Panc1 (cell line): Measurements from ENCODE around the gene MORF4L2. TPM values are rescaled to one million over a fixed set of nuclear protein-coding genes. Genes with fewer than 3 reads are reported as not detected.

Experiments
- ATAC-seq: fragments of 200-7000 bp; cut with Tn5 transposase; 2 replicates; pipeline ENCODE4 v1.9.1; 2020; ENCODE audit warnings: mild to moderate bottlenecking, moderate library complexity
- BruUV-seq: library from RNA; stranded (reverse); fragments of 400-500 nt; replicated peaks from 2 replicates; lab custom pipeline; 2021; lab: Mats Ljungman, UMichigan
- CTCF ChIA-PET: fragments of 300-600 bp; sonication (Branson Sonifier 250); formaldehyde crosslinking; loops from one replicate; lab custom pipeline; 2022; ENCODE audit warnings: antibody characterized with exemption; lab: Charles Lee
- POLR2A ChIA-PET: fragments of 300-600 bp; sonication (Branson Sonifier 250); formaldehyde crosslinking; loops from one replicate; lab custom pipeline; 2022; ENCODE audit warnings: antibody characterized with exemption; lab: Charles Lee
- DNase-seq: peaks from one replicate; pipeline ENCODE4 v3.0.0-alpha.2; 2010; ENCODE audit warnings: low read depth, low spot score
- H3K27ac ChIP-seq: 2 replicates; pipeline ENCODE4 v1.5.1; 2011; ENCODE audit warnings: mild to moderate bottlenecking, low read length, inconsistent platforms
- H3K27me3 ChIP-seq: fragments of 200-500 bp; sonication (Bioruptor generic); 2 replicates; pipeline ENCODE4 v1.6.0; 2014; ENCODE audit warnings: low read length, inconsistent platforms; ENCODE audit not compliant: control insufficient read depth, insufficient read depth
- H3K36me3 ChIP-seq: fragments of 200-500 bp; sonication (Bioruptor generic); 2 replicates; pipeline ENCODE4 v1.5.1; 2014; ENCODE audit warnings: inconsistent platforms, mild to moderate bottlenecking, low read length, moderate library complexity; ENCODE audit not compliant: control insufficient read depth, insufficient read depth
- H3K4me1 ChIP-seq: 2 replicates; pipeline ENCODE4 v1.5.1; 2011; ENCODE audit warnings: inconsistent platforms, mild to moderate bottlenecking, low read length, moderate library complexity; ENCODE audit not compliant: control insufficient read depth, insufficient read depth
- H3K4me3 ChIP-seq, 2 experiments: 2 replicates each; pipeline ENCODE4 v1.5.1; 2011 to 2012; ENCODE audit warnings: low read depth in 2 of 2, low read length in 2 of 2, mild to moderate bottlenecking in 2 of 2, inconsistent platforms in 1 of 2, moderate library complexity in 1 of 2
- H3K9me3 ChIP-seq: fragments of 200-500 bp; sonication (Bioruptor generic); 2 replicates; pipeline ENCODE4 v1.5.1; 2014; ENCODE audit warnings: low read depth, mild to moderate bottlenecking, inconsistent platforms, low read length, moderate library complexity; ENCODE audit not compliant: control insufficient read depth, insufficient read depth
- POLR2AphosphoS5 ChIP-seq: IDR thresholded peaks from 2 replicates; pipeline ENCODE4 v1.6.1; 2012; ENCODE audit warnings: mild to moderate bottlenecking, low read depth, low read length, moderate library complexity
- SIN3A ChIP-seq: IDR thresholded peaks from 2 replicates; pipeline ENCODE4 v1.6.1; 2012; ENCODE audit warnings: low read depth, mild to moderate bottlenecking, low read length, moderate library complexity, borderline replicate concordance; ENCODE audit not compliant: insufficient read depth
- TCF7L2 ChIP-seq: IDR thresholded peaks from 2 replicates; pipeline ENCODE4 v1.6.1; 2011; ENCODE audit warnings: mild to moderate bottlenecking, low read depth, low read length, inconsistent platforms
- in situ Hi-C: cut with HindIII; loops from 2 replicates; pipeline ENCODE4 v1.10.0; 2016; ENCODE audit warnings: low sequenced_read_pairs, low pct_unique_long_range_greater_than_20kb
- intact Hi-C: fragments of 100-400 bp; cut with micrococcal nuclease; formaldehyde crosslinking; loops from one replicate; pipeline ENCODE4 v1.10.0; 2022; ENCODE audit not compliant: unreplicated experiment
- total RNA-seq: library from RNA; stranded (reverse); gene quantifications from one replicate; pipeline ENCODE4 v1.2.1, GENCODE V29; 2021; ENCODE audit not compliant: unreplicated experiment
- TF ChIP-seq, protein P1 (sequence below), 2 experiments: IDR thresholded peaks; 2 replicates each; pipeline ENCODE4 v1.6.1; 2011 to 2012; ENCODE audit warnings: low read depth in 2 of 2, control low read depth in 1 of 2, low read length in 1 of 2, mild to moderate bottlenecking in 1 of 2, moderate library complexity in 1 of 2; ENCODE audit not compliant: insufficient read depth in 1 of 2
- TF ChIP-seq, protein P2 (sequence below): fragments of 450-650 bp; IDR thresholded peaks from 2 replicates; pipeline ENCODE4 v1.5.1; 2017; ENCODE audit warnings: mild to moderate bottlenecking

Gene MORF4L2
- total RNA-seq, 1 experiment from 2014 or later = 500 TPM

DNA sequence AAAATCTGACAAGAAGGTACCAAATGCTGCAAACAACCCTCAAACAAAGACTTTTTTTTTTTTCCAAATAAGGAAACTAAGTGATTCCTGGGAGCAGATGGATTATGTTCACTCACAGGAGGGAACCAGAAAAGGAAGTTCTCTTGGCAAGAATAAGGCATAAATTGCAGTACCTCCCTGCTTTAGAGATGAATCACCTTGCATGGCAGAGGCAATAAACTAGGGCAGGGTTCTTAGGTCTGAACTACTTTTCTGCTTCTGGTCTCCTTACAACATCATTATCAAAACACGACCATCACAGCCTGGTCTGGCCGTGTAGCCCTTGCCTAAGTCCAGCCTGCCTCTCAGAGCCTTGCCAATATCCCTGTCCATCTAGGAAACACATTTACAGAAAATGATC, 30.5 kb upstream of the MORF4L2 start:
- intact Hi-C loops (loop anchor here (10.0 kb wide), 1 partner anchor 58 kb away; the partner anchor contains the start of gene PLP1), in situ Hi-C loops (no loop called here)
- Histone ChIP-seq H3K4me3 (no peak overlapping the region), H3K27ac (no peak overlapping the region), H3K36me3 (no peaks in the 10 kb centered on the region), H3K27me3 (no peaks in the 10 kb centered on the region), H3K4me1 (no peaks in the 10 kb centered on the region), H3K9me3 (no peaks in the 10 kb centered on the region)
- ChIA-PET POLR2A (no interaction called here), CTCF (no interaction called here)
- no TSS peak for BruUV-seq
- no peak for DNase-seq
- 0 out of 2 replicates have a peak, but pooled peaks have one; percentile 53 for ATAC-seq
- TF ChIP-seq SIN3A (no peak), POLR2AphosphoS5 (no peak), TCF7L2 (no peak)
- TF ChIP-seq, protein P1, sequence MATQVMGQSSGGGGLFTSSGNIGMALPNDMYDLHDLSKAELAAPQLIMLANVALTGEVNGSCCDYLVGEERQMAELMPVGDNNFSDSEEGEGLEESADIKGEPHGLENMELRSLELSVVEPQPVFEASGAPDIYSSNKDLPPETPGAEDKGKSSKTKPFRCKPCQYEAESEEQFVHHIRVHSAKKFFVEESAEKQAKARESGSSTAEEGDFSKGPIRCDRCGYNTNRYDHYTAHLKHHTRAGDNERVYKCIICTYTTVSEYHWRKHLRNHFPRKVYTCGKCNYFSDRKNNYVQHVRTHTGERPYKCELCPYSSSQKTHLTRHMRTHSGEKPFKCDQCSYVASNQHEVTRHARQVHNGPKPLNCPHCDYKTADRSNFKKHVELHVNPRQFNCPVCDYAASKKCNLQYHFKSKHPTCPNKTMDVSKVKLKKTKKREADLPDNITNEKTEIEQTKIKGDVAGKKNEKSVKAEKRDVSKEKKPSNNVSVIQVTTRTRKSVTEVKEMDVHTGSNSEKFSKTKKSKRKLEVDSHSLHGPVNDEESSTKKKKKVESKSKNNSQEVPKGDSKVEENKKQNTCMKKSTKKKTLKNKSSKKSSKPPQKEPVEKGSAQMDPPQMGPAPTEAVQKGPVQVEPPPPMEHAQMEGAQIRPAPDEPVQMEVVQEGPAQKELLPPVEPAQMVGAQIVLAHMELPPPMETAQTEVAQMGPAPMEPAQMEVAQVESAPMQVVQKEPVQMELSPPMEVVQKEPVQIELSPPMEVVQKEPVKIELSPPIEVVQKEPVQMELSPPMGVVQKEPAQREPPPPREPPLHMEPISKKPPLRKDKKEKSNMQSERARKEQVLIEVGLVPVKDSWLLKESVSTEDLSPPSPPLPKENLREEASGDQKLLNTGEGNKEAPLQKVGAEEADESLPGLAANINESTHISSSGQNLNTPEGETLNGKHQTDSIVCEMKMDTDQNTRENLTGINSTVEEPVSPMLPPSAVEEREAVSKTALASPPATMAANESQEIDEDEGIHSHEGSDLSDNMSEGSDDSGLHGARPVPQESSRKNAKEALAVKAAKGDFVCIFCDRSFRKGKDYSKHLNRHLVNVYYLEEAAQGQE (IDR thresholded peaks at IDR 0.05; ENCODE audit: insufficient read depth in 1 of 2, low read depth in 2 of 2, low read length in 1 of 2) = no peak
- TF ChIP-seq, protein P2, sequence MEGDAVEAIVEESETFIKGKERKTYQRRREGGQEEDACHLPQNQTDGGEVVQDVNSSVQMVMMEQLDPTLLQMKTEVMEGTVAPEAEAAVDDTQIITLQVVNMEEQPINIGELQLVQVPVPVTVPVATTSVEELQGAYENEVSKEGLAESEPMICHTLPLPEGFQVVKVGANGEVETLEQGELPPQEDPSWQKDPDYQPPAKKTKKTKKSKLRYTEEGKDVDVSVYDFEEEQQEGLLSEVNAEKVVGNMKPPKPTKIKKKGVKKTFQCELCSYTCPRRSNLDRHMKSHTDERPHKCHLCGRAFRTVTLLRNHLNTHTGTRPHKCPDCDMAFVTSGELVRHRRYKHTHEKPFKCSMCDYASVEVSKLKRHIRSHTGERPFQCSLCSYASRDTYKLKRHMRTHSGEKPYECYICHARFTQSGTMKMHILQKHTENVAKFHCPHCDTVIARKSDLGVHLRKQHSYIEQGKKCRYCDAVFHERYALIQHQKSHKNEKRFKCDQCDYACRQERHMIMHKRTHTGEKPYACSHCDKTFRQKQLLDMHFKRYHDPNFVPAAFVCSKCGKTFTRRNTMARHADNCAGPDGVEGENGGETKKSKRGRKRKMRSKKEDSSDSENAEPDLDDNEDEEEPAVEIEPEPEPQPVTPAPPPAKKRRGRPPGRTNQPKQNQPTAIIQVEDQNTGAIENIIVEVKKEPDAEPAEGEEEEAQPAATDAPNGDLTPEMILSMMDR = no peak

DNA sequence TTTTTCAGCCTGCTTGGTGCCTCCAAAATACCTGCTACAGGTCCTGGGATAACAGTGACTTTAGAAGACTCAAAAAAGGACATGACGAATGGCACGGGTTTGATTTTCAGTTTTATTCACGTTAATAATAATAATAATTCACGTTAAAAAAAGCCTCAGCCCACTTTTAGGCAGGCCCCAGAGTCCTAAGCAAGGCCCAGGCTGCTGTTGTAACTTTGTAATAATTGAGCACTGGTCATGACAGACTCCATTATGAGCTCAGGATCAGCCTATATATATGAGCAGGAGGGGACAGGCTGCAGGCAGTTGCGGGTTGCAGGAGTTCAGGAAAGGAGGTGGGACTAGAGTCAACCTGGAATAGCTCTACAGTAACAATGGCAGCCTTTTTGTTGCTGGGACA, 24.1 kb upstream of the MORF4L2 start, which contains the start of gene TMEM31:
TMEM31 (plus strand) TSS at position 301 of the 400 bp plus-strand sequence. CDS start 1,350 bp downstream, outside the sequence.
- TF ChIP-seq SIN3A (no peak), POLR2AphosphoS5 (no peak), TCF7L2 (no peak)
- TF ChIP-seq, protein P1 (IDR thresholded peaks at IDR 0.05; ENCODE audit: insufficient read depth in 1 of 2, low read depth in 2 of 2, low read length in 1 of 2) = no peak
- TF ChIP-seq, protein P2 = no peak
- in situ Hi-C loops = no loop called here
- ChIA-PET POLR2A (no interaction called here), CTCF (interaction anchor here (1.1 kb wide), 1 partner anchor 183 kb away, joined by 3 read pairs; no protein-coding TSS in a partner anchor)
- Histone ChIP-seq H3K36me3 (no peaks in the 10 kb centered on the region), H3K4me1 (no peaks in the 10 kb centered on the region), H3K4me3 (no peak within 1 kb of the TSS), H3K9me3 (no peaks in the 10 kb centered on the region), H3K27me3 (no peaks in the 10 kb centered on the region), H3K27ac (no peak within 1 kb of the TSS)
- ATAC-seq (no peak), DNase-seq (no peak)
- intact Hi-C loops = loop anchor here (5.0 to 10.0 kb wide), 2 partner anchors 64 to 107 kb away; partner anchors contain the start of gene PLP1
- BruUV-seq = no TSS peak
